Activated CD4-positive, alpha-beta T cell treated with anti-CD3 and anti-CD28 coated beads for 48 hours (primary cell): ENCODE results near the gene CEACAM19.
"Not testable (repeated sequence)": the region's sequence is repeated elsewhere in the genome, so short reads cannot be mapped to it uniquely, and the experiment has no call there.

Experiments
- DNase-seq: peaks from one replicate; pipeline ENCODE4 v3.0.0-alpha.2; 2020

The CEACAM19 gene

GRCh38 chr19:44703336-44704078 is 32.2 kb downstream of the CEACAM19 start:
- no peak for DNase-seq

DNA sequence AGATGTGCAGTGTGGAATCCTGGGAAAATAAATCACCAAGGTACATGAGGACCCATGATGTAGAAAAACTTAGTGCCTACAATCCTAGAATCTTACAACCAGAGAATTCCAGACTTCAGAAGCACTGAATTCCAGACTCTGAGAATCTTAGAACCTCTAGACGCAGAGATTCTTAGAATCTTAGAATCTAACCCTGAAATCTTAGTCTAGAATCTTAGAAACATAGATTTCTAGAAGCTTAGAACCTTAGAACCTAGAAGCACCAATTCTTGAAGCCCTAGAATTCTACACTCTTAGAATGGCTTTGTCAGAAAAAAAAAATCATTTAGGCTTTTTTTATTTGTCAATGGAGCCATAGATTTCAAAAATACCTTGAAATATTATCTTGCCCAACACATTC is 33.7 kb downstream of the CEACAM19 start:
- DNase-seq: no peak

GRCh38 chr19:44705502-44706010 is 34.3 kb downstream of the CEACAM19 start:
- no peak for DNase-seq

DNA sequence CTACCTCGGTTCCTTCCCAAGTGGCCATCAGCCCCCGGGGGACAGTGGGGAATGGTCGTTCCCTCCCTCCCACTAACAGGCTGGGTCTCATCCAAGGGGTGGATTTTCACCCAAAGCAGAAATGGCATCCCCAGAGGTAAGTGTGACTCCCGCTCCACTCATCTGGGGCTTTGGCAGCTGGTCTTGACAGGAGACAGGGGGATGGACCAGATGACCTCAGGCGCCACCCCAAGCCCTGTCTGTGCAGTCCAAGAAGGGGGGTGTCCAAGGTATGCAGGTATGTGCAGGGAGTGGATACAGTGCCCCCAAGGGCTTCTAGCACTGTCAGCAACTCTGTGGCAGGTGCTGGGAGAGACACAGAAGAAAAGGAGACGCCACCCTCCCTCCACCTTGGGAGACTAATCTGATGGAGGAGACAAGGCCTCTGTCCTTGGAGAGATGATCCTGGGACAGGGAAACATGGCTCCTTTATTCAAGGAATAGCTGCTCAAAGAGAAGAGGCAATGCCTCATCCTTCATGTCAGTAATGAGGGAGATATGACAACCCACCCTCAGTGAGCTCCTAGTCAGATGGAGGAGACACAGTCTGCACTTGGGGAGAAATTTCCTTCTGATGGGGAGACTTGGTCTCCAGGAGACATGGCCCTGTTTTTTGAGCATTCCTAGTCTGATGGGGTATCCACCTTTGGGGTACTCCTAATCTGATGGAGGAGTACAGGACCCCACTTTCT is 35.4 kb downstream of the CEACAM19 start:
- DNase-seq: no peak

DNA sequence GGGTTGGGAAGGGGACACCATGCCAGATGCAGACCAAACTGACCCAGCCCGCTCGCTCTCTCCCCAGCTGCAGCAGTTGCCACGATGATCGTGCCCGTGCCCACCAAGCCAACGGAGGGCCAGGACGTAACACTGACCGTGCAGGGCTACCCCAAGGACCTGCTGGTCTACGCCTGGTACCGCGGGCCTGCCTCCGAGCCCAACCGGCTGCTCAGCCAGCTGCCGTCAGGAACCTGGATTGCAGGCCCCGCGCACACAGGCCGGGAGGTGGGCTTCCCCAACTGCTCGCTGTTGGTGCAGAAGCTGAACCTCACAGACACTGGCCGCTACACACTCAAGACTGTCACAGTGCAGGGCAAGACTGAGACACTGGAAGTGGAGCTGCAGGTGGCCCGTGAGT is 36.5 kb downstream of the CEACAM19 start:
- no peak for DNase-seq

GRCh38 chr19:44708940-44709339 is 37.7 kb downstream of the CEACAM19 start:
- no peak for DNase-seq

DNA sequence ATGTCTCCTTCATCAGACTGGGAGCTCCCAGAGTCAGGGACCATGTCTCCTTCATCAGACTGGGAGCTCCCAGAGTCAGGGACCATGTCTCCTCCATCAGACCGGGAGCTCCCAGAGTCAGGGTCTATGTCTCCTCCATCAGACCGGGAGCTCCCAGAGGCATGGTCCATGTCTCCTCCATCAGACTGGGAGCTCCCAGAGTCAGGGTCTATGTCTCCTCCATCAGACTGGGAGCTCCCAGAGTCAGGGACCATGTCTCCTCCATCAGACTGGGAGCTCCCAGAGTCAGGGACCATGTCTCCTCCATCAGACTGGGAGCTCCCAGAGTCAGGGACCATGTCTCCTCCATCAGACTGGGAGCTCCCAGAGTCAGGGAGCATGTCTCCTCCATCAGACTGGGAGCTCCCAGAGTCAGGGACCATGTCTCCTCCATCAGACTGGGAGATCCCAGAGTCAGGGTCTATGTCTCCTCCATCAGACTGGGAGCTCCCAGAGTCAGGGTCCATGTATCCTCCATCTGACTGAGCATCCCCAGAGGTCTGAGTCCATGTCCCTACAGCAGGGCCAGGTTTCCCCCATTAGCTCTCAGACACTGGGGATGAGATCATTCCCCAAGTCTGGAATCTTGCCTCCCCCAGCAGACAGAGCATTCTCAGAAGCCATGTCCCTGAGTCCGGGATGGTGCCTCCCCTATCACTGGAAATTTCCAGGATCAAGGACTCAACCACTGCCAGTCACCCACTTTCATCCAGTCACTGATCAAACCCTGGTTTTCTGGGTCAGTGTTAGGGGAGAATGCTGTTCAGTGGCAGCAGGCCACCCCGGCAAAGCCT is 38.4 kb downstream of the CEACAM19 start:
- DNase-seq: not testable (repeated sequence)

DNA sequence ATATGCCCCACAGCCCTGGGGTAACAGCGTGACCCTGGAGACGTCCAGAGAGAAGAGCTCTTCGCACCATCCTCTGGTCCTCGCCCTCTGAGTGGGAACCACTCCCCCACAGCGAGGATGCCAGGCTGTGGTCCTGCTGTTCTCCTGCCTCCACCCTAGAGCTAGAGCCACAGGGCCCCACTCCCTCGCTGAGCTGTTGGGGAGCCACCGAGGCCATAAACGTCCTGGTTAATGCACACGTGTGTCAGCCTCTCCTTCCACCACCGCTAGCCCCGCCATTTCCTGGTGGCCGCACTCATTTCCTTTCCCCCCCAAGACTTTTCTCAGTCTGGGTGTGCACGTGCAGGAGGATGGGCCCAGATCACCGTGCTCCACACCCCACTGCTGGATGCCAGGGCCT is 39.2 kb downstream of the CEACAM19 start:
- DNase-seq: no peak

- DNase-seq: no peak
Observed at GRCh38 chr19:44712864-44713515, 41.7 kb downstream of the CEACAM19 start.

DNA sequence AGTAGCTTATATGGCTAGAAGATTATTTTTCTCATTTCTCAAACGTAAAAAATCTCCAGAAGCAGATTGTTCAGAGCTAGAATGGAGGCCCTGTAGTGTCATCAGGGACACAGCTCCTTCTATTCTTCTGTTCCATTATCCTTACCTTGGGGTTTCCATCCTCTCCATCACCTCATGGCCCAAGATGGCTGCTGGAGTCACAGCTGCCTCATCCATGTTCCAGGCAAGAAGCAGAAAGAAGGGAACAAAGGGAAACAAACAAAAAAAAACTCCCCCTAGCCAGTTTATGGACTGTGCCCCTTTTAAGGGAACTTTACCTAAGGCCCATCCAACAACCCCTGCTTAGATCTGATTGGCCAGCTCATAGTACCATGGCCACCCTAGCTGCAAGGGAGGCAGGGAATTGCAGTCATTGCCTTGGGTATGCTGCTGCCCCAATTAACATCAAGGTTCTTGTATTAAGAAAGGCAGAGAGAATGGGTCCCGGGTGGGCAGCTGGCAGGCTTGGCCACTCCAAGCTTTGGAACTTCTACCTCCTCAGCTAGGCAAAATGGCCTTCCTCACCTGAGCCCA is 43.4 kb downstream of the CEACAM19 start:
- DNase-seq: no peak

GRCh38 chr19:44717603-44718002 is 46.3 kb downstream of the CEACAM19 start:
- no peak for DNase-seq

DNA sequence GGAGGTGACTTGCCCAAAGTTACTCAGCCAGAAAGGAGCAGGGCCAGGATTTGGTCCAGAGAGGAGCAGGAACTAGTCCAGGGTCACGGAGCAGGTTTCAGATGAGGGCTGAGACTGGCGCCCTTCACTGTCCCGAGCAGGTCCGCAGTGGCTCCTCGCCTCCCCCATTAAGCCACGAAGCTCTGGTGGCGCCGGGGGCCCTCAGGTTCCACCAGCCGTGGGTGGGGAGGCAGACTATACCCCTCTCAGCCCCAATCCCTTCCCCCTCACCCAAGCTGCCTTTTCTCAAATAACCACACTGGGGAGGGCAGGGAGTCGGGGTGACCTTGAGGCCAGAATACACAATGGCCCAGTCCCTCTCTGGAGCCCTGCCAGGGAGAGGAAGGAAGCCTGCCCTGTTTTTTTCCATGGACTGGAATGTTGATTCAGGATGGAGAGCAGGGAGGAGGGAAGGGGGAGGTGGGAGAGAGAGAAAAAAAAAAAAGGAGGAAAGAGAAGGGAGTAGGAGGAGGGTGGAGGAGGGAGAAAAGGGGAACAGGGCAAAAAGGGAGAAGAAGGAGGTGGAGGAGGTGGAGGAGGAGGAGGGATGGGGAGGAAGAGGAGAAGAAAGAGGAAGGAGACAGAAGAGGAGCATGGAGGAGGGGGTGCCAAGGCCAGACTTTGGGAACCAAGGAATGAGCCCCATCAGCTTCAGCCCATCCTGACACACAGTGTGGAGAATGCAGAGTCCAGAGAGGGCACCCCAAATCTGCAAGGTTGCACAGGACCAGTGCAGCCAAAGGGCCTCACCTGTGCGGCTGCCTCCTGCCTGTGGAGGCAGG is 47.4 kb downstream of the CEACAM19 start:
- DNase-seq: no peak

- no peak for DNase-seq
Observed at GRCh38 chr19:44719262-44719701, 48.0 kb downstream of the CEACAM19 start.

DNA sequence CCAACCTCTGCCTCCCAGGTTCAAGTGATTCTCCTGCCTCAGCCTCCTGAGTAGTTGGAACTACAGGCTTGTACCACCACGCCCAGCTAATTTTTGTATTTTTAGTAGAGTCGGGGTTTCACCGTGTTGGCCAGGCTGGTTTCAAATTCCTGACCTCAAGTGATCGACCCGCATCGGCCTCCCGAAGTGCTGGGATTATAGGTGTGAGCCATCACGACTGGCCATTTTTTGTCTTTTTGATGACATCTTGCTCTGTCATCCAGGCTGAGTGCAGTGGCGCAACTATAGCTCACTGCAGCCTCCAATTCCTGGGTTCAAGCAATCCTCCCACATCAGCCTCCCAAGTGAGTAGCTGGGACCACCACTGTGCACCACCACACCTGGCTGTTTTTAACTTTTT is 49.1 kb downstream of the CEACAM19 start:
- DNase-seq: not testable (repeated sequence)

- no peak for DNase-seq
Observed at GRCh38 chr19:44720945-44721344, 49.7 kb downstream of the CEACAM19 start.

DNA sequence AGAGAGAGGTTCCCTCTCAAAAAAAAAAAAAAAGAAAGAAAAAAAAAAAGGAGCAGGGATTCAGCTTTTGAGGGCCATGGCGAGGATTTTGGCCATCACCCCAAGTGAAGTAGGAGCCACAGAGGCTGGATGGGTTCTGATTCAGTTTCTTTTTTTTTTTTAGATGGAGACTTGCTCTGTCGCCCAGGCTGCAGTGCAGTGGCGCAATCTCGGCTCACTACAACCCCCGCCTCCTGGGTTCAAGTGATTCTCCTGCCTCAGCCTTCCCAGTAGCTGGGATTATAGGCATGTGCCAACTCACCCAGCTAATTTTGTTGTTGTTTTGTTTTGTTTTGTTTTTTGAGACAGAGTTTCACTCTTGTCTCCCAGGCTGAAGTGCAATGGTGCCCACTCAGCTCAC is 50.1 kb downstream of the CEACAM19 start:
- not testable (repeated sequence) for DNase-seq

DNA sequence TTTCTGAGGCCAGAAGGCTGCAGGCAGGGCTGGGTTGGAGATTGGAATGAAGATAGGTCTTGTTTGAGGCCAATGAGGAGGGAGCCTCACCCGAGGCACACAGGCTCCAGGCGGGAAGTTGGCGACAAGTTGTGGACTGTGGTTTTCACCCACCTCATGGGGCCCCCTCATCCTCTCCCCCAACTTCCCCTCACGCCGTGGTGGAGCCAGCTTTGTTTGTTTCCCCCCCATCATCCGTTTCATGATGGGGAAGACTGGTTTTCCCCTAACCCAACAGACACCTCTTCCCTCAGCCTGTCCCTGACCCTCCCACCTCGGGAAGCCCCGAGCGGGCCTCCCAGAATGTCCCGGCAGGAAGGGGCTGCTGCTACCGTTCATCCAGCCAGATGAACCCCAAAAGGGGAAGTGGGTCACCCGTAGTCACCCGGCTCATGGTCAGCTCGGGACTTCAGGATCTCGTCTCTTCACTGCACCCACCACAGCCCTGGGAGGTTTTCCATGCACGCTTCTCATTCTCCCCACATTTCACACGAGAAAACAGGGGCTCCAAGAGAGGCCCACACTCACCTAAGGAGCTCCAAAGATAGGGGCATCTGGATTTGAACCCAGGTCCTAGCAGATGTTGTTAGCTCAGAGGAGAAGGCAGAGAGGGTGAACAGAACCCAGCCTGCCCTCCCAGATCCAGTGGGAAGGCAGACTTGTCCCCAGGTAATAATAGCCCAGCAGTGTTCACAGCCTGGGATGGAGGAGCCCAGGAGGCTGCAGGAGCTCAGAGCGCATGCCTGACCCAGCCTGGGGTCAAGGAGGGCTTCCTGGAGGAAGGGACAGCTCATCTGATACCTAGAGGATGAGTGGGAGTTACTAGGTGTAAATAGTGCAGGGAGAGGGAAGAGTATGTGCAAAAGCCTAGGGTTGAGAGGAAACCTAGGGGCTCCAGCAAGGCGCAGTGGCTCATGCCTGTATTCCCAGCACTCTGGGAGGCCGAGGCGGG is 51.1 kb downstream of the CEACAM19 start:
- no peak for DNase-seq

- no peak for DNase-seq
Observed at GRCh38 chr19:44723299-44723951, 52.1 kb downstream of the CEACAM19 start.

- peak; percentile 84 for DNase-seq
Observed at GRCh38 chr19:44723952-44724319, 52.7 kb downstream of the CEACAM19 start.

DNA sequence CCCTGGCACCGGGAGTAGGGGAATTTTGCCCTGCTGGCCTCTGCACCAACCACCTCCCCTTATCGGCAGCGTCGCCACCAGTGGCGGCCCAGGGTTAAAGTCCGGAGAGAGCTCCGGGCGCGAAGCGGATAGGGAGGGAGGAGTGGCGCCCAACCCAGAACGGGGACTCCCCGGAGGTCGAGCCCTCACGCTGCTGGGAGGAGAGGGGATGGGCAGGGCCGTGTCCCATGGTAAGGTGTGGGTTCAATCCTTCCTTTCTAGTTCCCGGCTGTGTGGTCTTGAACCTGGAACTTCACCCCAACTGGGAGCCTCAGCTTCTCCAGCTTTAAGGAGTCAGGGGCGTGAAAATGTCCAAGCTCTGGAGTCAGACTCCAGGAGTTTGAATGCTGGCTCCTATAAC is 54.0 kb downstream of the CEACAM19 start:
- no peak for DNase-seq
